Measurements from ENCODE around the gene PAGE2. TPM values are rescaled to one million over a fixed set of nuclear protein-coding genes. Genes with fewer than 3 reads are reported as not detected.
A peak's percentile ranks its signal among the peaks of the same experiment; 100 is the strongest.
"Not testable (repeated sequence)": the region's sequence is repeated elsewhere in the genome, so short reads cannot be mapped to it uniquely, and the experiment has no call there.

The PAGE2 gene
- polyA plus RNA-seq, 3 donors: 0.36 TPM; not detected in 2

DNA sequence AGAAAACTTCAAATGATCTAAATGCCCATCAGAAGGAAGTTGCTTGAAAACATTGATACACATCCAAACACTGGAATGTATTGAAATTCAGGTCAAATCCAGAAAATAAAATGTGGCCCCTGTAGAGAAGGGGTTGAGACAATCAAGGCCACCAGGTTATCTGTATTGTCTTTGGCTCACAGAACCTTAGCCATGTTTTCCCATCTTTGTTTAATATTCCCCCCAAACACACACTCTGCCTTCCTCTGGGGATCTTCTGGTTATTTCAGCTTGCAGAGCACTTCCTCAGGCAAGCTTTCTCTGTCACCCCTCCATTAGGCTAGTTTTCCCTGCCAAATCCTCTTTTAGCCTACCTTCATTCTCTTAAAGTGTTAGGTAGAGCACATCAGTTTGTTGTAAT is 30.5 kb downstream of the PAGE2 start:
- DNase-seq (ENCODE audit: extremely low read depth in 1 of 11, low read depth in 9 of 11, low spot score in 4 of 11): no peak

- no peak for DNase-seq (ENCODE audit: extremely low read depth in 1 of 11, low read depth in 9 of 11, low spot score in 4 of 11)
These were observed 30.9 kb downstream of the PAGE2 start for GRCh38 chrX:55119712-55120111.

GRCh38 chrX:55120761-55121358 is 32.0 kb downstream of the PAGE2 start:
- DNase-seq (ENCODE audit: extremely low read depth in 1 of 11, low read depth in 9 of 11, low spot score in 4 of 11): no peak

DNA sequence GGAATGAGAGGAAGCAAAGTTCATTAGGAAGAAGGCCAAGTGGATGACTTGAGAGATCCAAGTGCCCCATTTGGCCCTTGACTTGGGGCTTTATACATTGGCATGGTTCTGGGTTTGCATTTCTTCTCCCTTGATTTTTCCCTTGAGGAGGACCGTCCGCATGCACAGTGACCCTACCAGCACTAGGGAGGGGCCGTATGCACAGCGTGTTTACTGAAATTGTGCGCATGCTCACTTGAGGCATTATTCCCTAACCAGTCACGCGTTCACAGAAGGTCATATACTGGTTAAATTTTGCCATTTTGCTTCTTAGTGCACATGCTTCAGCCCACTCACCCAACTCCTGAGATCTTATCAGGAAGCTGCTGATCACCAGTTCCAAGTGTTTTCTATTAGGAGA is 35.1 kb downstream of the PAGE2 start:
- DNase-seq (ENCODE audit: extremely low read depth in 1 of 11, low read depth in 9 of 11, low spot score in 4 of 11): no peak

GRCh38 chrX:55127692-55128091 is 38.9 kb downstream of the PAGE2 start:
- no peak for DNase-seq (ENCODE audit: extremely low read depth in 1 of 11, low read depth in 9 of 11, low spot score in 4 of 11)

- no peak for DNase-seq (ENCODE audit: extremely low read depth in 1 of 11, low read depth in 9 of 11, low spot score in 4 of 11)
These were observed 40.5 kb downstream of the PAGE2 start for GRCh38 chrX:55129361-55129760.

- no peak for DNase-seq (ENCODE audit: extremely low read depth in 1 of 11, low read depth in 9 of 11, low spot score in 4 of 11)
These were observed 41.7 kb downstream of the PAGE2 start for GRCh38 chrX:55130481-55130880.

DNA sequence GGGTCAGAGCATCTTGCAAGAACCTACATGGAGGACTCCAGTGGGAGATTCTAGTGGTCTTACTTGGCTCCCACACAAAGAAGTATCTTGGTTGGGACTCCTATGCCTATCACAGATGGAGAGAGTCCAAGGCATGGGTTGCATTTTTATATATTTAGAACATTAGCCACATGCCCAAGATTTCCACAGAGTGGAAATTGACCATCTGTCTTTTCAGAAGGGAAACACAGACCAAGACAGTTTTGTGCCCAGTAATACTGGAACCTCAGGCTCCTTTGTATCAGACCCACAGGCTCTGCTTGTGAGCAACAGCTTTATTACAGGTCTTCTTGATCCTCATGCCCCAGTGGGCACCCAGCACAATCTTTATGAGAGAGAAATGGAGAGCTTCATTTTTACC is 43.6 kb downstream of the PAGE2 start:
- DNase-seq (ENCODE audit: extremely low read depth in 1 of 11, low read depth in 9 of 11, low spot score in 4 of 11): no peak

GRCh38 chrX:55135171-55135570 is 46.4 kb downstream of the PAGE2 start:
- peak in 4 of 11 donors; percentile 13 to 33 (median 20) for DNase-seq (ENCODE audit: extremely low read depth in 1 of 11, low read depth in 9 of 11, low spot score in 4 of 11)

DNA sequence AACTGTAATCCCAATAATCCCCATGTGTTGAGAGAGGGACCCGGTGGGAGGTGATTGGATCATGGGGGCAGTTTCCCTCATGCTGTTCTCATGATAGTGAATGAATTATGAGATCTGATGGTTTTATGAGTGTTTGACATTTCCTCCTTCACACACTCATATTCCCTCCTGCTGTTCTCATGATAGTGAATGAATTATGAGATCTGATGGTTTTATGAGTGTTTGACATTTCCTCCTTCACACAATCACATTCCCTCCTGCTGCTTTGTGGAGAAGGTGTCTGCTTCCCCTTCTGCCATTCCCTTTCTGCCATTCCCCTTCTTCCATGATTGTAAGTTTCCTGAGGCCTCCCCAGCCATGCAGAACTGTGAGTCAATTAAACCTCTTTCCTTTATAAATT is 52.0 kb downstream of the PAGE2 start:
- DNase-seq (ENCODE audit: extremely low read depth in 1 of 11, low read depth in 9 of 11, low spot score in 4 of 11): not testable (repeated sequence)

Other genes starting within 250 kb of the PAGE2 start
- gene TRO, start 168.2 kb upstream of the PAGE2 start, polyA plus RNA-seq (ENCODE audit: insufficient read length in 3 of 3): 100 to 1,000 TPM; 115 to 127 (median 119) TPM
- gene PFKFB1, start 94.8 kb upstream of the PAGE2 start, polyA plus RNA-seq (ENCODE audit: insufficient read length in 3 of 3): under 1 TPM; 0.48 to 0.64 (median 0.60) TPM
- 10 to 100 TPM; 14.1 to 18.6 (median 15.1) TPM for gene APEX2, start 88.7 kb upstream of the PAGE2 start, polyA plus RNA-seq (ENCODE audit: insufficient read length in 3 of 3)
- gene ALAS2, start 58.0 kb upstream of the PAGE2 start, polyA plus RNA-seq (ENCODE audit: insufficient read length in 3 of 3): 10 to 100 TPM; 10.5 to 25.7 (median 13.5) TPM
- not detected for gene PAGE2B, start 14.0 kb upstream of the PAGE2 start, polyA plus RNA-seq (ENCODE audit: insufficient read length in 3 of 3)
- not detected for gene PAGE5, start 131.3 kb downstream of the PAGE2 start, polyA plus RNA-seq (ENCODE audit: insufficient read length in 3 of 3)
- not detected for gene PAGE3, start 175.9 kb downstream of the PAGE2 start, polyA plus RNA-seq (ENCODE audit: insufficient read length in 3 of 3)